ENCODE results near the gene KRTAP4-5. TPM values are rescaled to one million over a fixed set of nuclear protein-coding genes. Genes with fewer than 3 reads are reported as not detected.
"Not testable (repeated sequence)": the region's sequence is repeated elsewhere in the genome, so short reads cannot be mapped to it uniquely, and the experiment has no call there.

KRTAP4-5 gene
- total RNA-seq, 1 donor from 2014 or later, result not detected

DNA sequence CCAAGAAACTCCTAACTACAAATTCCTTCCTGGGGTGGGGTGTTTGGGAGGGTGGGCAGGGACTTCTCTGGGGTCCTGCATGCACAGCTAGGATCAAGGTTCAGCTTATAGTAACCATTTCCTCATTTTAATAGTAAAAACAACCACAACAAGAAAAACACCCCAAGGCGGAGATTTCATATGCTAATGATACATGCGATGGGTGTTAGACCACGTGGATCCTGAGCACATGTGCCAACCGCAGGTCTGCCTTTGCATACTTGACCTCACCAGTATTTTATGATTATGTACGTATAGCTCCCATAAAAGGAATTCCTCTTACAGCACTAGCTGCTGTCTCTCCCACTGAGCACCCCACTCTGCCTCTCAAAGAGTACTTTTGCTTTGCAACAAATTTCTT lies 33.3 kb downstream of the KRTAP4-5 start:
- peaks cover 19% of the 10 kb centered on the region for H3K9me3 ChIP-seq (ENCODE audit: low read depth)
- DNase-seq (ENCODE audit: low spot score), result no peak
- H3K36me3 ChIP-seq, result peaks cover 5% of the 10 kb centered on the region
- no peak overlapping the region for H3K27ac Mint-ChIP-seq
- H3K4me3 Mint-ChIP-seq, result no peak overlapping the region
- no peak overlapping the region for H3K9ac ChIP-seq
- H2AFZ ChIP-seq (replicated peaks), result no peak overlapping the region
- no peaks in the 10 kb centered on the region for H4K20me1 ChIP-seq (ENCODE audit: low read depth)
- H3K9me3 Mint-ChIP-seq, result peaks cover 10% of the 10 kb centered on the region
- no peaks in the 10 kb centered on the region for H3K36me3 Mint-ChIP-seq
- no peaks in the 10 kb centered on the region for H3K79me2 ChIP-seq (ENCODE audit: low read depth)
- TF ChIP-seq, protein P1, sequence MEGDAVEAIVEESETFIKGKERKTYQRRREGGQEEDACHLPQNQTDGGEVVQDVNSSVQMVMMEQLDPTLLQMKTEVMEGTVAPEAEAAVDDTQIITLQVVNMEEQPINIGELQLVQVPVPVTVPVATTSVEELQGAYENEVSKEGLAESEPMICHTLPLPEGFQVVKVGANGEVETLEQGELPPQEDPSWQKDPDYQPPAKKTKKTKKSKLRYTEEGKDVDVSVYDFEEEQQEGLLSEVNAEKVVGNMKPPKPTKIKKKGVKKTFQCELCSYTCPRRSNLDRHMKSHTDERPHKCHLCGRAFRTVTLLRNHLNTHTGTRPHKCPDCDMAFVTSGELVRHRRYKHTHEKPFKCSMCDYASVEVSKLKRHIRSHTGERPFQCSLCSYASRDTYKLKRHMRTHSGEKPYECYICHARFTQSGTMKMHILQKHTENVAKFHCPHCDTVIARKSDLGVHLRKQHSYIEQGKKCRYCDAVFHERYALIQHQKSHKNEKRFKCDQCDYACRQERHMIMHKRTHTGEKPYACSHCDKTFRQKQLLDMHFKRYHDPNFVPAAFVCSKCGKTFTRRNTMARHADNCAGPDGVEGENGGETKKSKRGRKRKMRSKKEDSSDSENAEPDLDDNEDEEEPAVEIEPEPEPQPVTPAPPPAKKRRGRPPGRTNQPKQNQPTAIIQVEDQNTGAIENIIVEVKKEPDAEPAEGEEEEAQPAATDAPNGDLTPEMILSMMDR (IDR thresholded peaks at IDR 0.05), result no peak
- TF ChIP-seq EZH2phosphoT487 (IDR thresholded peaks at IDR 0.05), result no peak
- no peak for TF ChIP-seq EZH2 (IDR thresholded peaks at IDR 0.05)
- H3K27ac ChIP-seq, result no peak overlapping the region
- H3K27me3 Mint-ChIP-seq (ENCODE audit: insufficient read depth, low read depth), result peaks cover 3% of the 10 kb centered on the region
- no peak overlapping the region for H3K4me2 ChIP-seq
- H3F3A ChIP-seq (ENCODE audit: low read depth), result no peaks in the 10 kb centered on the region
- H3K27me3 ChIP-seq, result no peaks in the 10 kb centered on the region
- H3K4me1 Mint-ChIP-seq, result no peaks in the 10 kb centered on the region
- no peak overlapping the region for H3K4me3 ChIP-seq
- no peaks in the 10 kb centered on the region for H3K4me1 ChIP-seq

DNA sequence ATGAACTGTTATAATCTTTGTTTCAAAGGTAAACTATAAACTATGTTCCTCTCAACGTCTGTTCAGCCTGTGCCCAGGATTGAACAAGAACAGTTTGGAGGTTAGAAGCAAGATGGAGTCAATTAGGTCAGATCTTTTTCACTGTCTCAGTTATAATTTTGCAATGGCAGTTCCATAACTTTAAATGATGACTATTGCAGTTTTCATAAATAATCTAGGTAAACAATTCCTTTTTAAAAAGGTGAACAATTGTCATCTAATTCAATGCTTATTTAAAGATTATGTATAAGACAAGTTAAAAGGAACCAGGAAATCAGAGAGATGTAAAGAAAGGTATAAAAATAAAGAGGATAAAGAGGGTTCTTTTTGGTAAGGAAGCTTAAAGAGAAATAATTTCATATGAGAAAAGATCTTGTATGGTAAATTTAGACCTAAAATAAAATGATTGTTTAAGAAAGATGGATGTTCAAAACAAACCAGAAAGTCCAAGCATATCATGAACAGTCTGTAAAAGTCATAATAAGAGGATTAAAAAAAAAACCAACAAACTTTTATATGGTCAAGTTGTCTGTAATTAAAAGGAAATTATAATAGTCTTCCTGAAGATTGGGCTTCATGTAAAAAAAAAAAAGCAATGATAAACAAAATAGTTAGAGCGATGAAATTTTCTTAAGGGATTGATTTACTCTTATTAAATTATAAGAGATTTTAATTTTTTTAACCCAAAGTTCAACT lies 38.3 kb downstream of the KRTAP4-5 start:
- H3K4me1 Mint-ChIP-seq, result no peaks in the 10 kb centered on the region
- peaks cover 23% of the 10 kb centered on the region for H3K9me3 ChIP-seq (ENCODE audit: low read depth)
- no peaks in the 10 kb centered on the region for H3K27me3 Mint-ChIP-seq (ENCODE audit: insufficient read depth, low read depth)
- H4K20me1 ChIP-seq (ENCODE audit: low read depth), result no peaks in the 10 kb centered on the region
- H3K4me1 ChIP-seq, result no peaks in the 10 kb centered on the region
- H3K4me3 Mint-ChIP-seq, result no peak overlapping the region
- no peak overlapping the region for H3K9ac ChIP-seq
- DNase-seq (ENCODE audit: low spot score), result no peak
- TF ChIP-seq EZH2 (IDR thresholded peaks at IDR 0.05), result no peak
- TF ChIP-seq EZH2phosphoT487 (IDR thresholded peaks at IDR 0.05), result no peak
- TF ChIP-seq, protein P1 (IDR thresholded peaks at IDR 0.05), result no peak
- H3K36me3 ChIP-seq, result peaks cover 12% of the 10 kb centered on the region
- H3K27me3 ChIP-seq, result no peaks in the 10 kb centered on the region
- H3K27ac ChIP-seq, result no peak overlapping the region
- H3K4me2 ChIP-seq, result no peak overlapping the region
- no peak overlapping the region for H3K4me3 ChIP-seq
- H2AFZ ChIP-seq (replicated peaks), result no peak overlapping the region
- H3K36me3 Mint-ChIP-seq, result no peaks in the 10 kb centered on the region
- no peak overlapping the region for H3K27ac Mint-ChIP-seq
- H3K79me2 ChIP-seq (ENCODE audit: low read depth), result no peaks in the 10 kb centered on the region
- no peaks in the 10 kb centered on the region for H3F3A ChIP-seq (ENCODE audit: low read depth)
- H3K9me3 Mint-ChIP-seq, result peaks cover 17% of the 10 kb centered on the region

DNA sequence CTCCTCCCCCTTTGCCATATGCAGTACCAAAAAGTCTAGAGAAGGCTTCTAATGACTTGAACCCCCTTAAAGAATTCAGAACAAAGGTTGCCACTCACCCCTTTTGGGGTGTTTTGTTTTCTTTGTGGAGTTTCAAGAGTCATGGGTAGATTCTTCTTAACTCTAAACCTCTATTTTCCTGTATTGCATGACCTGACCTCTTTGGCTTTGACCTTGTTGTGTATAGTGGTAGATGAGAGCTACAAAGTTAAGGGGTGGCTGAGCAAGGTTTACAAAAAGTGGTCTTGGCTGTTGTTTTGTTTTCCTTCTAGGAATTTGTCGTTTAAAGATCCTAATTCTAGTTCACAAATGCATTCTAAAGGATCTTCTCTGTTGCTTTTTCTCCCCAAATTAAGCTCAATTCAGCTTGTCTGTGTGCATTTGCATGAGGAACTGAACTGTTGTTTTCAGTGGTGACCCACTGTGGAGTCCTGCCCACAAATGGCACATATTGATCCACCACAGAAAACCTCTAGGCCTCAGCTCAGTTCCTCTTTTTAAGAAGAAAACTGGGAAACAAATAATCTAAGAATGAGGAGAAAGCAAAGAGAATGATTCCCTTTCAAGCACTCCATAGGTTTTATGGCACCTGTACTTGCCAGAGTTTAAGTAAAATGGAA lies 40.8 kb downstream of the KRTAP4-5 start:
- peaks cover 12% of the 10 kb centered on the region for H3K9me3 Mint-ChIP-seq
- H3K27me3 ChIP-seq; H3K4me2 ChIP-seq; H3K4me1 ChIP-seq; H3F3A ChIP-seq (ENCODE audit: low read depth); H3K27ac ChIP-seq; DNase-seq (ENCODE audit: low spot score); H3K27me3 Mint-ChIP-seq (ENCODE audit: insufficient read depth, low read depth); H2AFZ ChIP-seq (replicated peaks); H3K9ac ChIP-seq; H3K4me1 Mint-ChIP-seq; H3K36me3 Mint-ChIP-seq; H3K4me3 Mint-ChIP-seq; H3K27ac Mint-ChIP-seq; H4K20me1 ChIP-seq (ENCODE audit: low read depth); H3K79me2 ChIP-seq (ENCODE audit: low read depth); H3K4me3 ChIP-seq: not testable (repeated sequence)
- peaks cover 12% of the 10 kb centered on the region for H3K36me3 ChIP-seq
- H3K9me3 ChIP-seq (ENCODE audit: low read depth), result peaks cover 23% of the 10 kb centered on the region

DNA sequence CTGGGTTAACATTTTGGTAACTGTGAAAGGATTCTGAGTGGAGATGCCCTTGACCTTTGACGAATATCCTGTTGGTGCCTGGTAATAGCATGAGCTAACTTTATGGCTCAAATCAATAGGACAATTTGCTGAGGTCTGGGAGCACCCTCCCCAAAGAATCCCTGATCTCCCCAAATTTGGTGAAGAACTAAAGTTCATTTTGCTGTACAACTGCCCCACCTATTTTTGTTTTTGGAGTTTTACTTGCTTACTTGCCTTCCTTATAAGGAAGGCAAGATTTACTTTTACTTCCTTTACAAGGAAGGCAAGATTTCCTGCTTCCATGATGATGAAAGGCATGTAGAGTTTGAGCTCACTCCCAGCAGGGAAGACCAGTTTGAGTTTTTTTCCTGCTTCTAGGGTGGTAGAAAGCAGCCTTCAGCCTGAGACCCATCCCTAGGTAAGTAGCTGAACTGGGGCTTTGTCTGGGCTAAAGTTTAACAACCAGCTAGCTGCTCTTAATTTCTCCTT lies 41.6 kb downstream of the KRTAP4-5 start:
- Histone ChIP-seq H3K27me3 (no peaks in the 10 kb centered on the region), H3K27ac (no peak overlapping the region), H4K20me1 (ENCODE audit: low read depth) (no peaks in the 10 kb centered on the region), H3F3A (ENCODE audit: low read depth) (no peaks in the 10 kb centered on the region), H2AFZ (replicated peaks) (no peak overlapping the region), H3K4me1 (no peaks in the 10 kb centered on the region), H3K4me2 (no peak overlapping the region), H3K79me2 (ENCODE audit: low read depth) (no peaks in the 10 kb centered on the region), H3K9ac (no peak overlapping the region), H3K9me3 (ENCODE audit: low read depth) (peaks cover 19% of the 10 kb centered on the region), H3K4me3 (no peak overlapping the region), H3K36me3 (peaks cover 11% of the 10 kb centered on the region)
- Mint-ChIP-seq H3K4me1 (no peaks in the 10 kb centered on the region), H3K27me3 (ENCODE audit: insufficient read depth, low read depth) (no peaks in the 10 kb centered on the region), H3K36me3 (no peaks in the 10 kb centered on the region), H3K4me3 (no peak overlapping the region), H3K9me3 (peaks cover 10% of the 10 kb centered on the region), H3K27ac (no peak overlapping the region)
- DNase-seq (ENCODE audit: low spot score), result no peak
- TF ChIP-seq EZH2phosphoT487 (IDR thresholded peaks at IDR 0.05), result no peak
- no peak for TF ChIP-seq EZH2 (IDR thresholded peaks at IDR 0.05)
- TF ChIP-seq, protein P1 (IDR thresholded peaks at IDR 0.05), result no peak

DNA sequence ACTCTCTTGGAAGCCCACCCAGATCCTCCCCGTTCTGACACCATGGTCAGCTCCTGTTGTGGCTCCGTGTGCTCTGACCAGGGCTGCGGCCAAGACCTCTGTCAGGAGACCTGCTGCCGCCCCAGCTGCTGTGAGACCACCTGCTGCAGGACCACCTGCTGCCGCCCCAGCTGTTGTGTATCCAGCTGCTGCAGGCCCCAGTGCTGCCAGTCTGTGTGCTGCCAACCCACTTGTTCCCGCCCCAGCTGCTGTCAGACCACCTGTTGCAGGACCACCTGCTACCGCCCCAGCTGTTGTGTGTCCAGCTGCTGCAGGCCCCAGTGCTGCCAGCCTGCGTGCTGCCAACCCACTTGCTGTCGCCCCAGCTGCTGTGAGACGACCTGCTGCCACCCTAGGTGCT lies 44.3 kb downstream of the KRTAP4-5 start, which contains the start of gene KRTAP4-9:
KRTAP4-9 (plus strand) TSS at position 43 of the 400 bp plus-strand sequence; CDS start at position 43, 0 bp downstream.
- H3K27me3 ChIP-seq; H3K9me3 Mint-ChIP-seq; H3K9ac ChIP-seq; H3K27ac ChIP-seq; H3K27ac Mint-ChIP-seq; H3K79me2 ChIP-seq (ENCODE audit: low read depth); H2AFZ ChIP-seq (replicated peaks); H3K4me1 Mint-ChIP-seq; H3K36me3 Mint-ChIP-seq; DNase-seq (ENCODE audit: low spot score); H3K4me3 Mint-ChIP-seq; H3K4me2 ChIP-seq; H3K9me3 ChIP-seq (ENCODE audit: low read depth); H3K4me3 ChIP-seq; H3K36me3 ChIP-seq; H4K20me1 ChIP-seq (ENCODE audit: low read depth); H3F3A ChIP-seq (ENCODE audit: low read depth); H3K27me3 Mint-ChIP-seq (ENCODE audit: insufficient read depth, low read depth); H3K4me1 ChIP-seq: not testable (repeated sequence)
